ENCODE data around the gene SV2C. TPM values are rescaled to one million over a fixed set of nuclear protein-coding genes. Genes with fewer than 3 reads are reported as not detected.

SV2C gene
- total and polyA plus RNA-seq, 4 donors, result under 0.01 to 0.04 (median 0.03) TPM; not detected in 1

GRCh38 chr5:76341651-76342334 lies 258.6 kb downstream of the SV2C start:
- no peaks in the 10 kb centered on the region for H3K9me3 ChIP-seq (ENCODE audit: control insufficient read depth in 4 of 4, low read length in 3 of 4)
- 77% methylated on average over 7 of the region's 7 CpGs for WGBS
- DNase-seq (ENCODE audit: low spot score), result no peak
- no peaks in the 10 kb centered on the region for H3K27me3 ChIP-seq (ENCODE audit: control insufficient read depth in 4 of 4, insufficient read depth in 4 of 4, low read length in 3 of 4)
- TF ChIP-seq JUND (IDR thresholded peaks at IDR 0.05) (no peak), GABPA (IDR thresholded peaks at IDR 0.05 in 1 of 2, conservative IDR thresholded peaks at IDR 0.05 in 1 of 2) (no peak), SP1 (IDR thresholded peaks at IDR 0.05) (no peak), NR2F2 (IDR thresholded peaks at IDR 0.05) (no peak), ATF3 (IDR thresholded peaks at IDR 0.05) (no peak), YY1 (IDR thresholded peaks at IDR 0.05) (no peak)
- H3K4me1 ChIP-seq (ENCODE audit: control insufficient read depth in 4 of 4, insufficient read depth in 4 of 4, low read length in 3 of 4), result peaks cover 0 to 6% (median 0%) of the 10 kb centered on the region in 4 donors
- H3K4me3 ChIP-seq (ENCODE audit: low read depth in 1 of 3, low read length in 3 of 3), result no peak overlapping the region
- no peaks in the 10 kb centered on the region for H3K36me3 ChIP-seq (ENCODE audit: control insufficient read depth in 4 of 4, insufficient read depth in 3 of 4, low read depth in 1 of 4, low read length in 3 of 4)
- H3K27ac ChIP-seq (ENCODE audit: low read depth in 1 of 2, low read length in 2 of 2), result no peak overlapping the region
- H3K9ac ChIP-seq (ENCODE audit: low read depth in 1 of 2, low read length in 2 of 2), result no peak overlapping the region

GRCh38 chr5:76342474-76342873 lies 259.3 kb downstream of the SV2C start:
- TF ChIP-seq GABPA (IDR thresholded peaks at IDR 0.05 in 1 of 2, conservative IDR thresholded peaks at IDR 0.05 in 1 of 2) (no peak), SP1 (IDR thresholded peaks at IDR 0.05) (no peak), EGR1 (IDR thresholded peaks at IDR 0.05; ENCODE audit: low read depth in 2 of 2) (no peak), TAF1 (conservative IDR thresholded peaks at IDR 0.05) (no peak), ZBTB33 (IDR thresholded peaks at IDR 0.05) (no peak), ATF3 (IDR thresholded peaks at IDR 0.05) (no peak), HNF4A (conservative IDR thresholded peaks at IDR 0.05) (no peak), FOXA1 (IDR thresholded peaks at IDR 0.05) (no peak), FOXA2 (IDR thresholded peaks at IDR 0.05) (no peak), HNF4G (IDR thresholded peaks at IDR 0.05) (no peak), REST (IDR thresholded peaks at IDR 0.05) (no peak), CTCF (IDR thresholded peaks at IDR 0.05; ENCODE audit: low read depth, low read length, missing input control) (no peak), NR2F2 (IDR thresholded peaks at IDR 0.05) (no peak), YY1 (IDR thresholded peaks at IDR 0.05) (no peak), JUND (IDR thresholded peaks at IDR 0.05) (no peak), MAX (IDR thresholded peaks at IDR 0.05) (no peak), RAD21 (IDR thresholded peaks at IDR 0.05) (no peak), RXRA (IDR thresholded peaks at IDR 0.05) (no peak)
- H3K9ac ChIP-seq (ENCODE audit: low read depth in 1 of 2, low read length in 2 of 2), result no peak overlapping the region
- H3K9me3 ChIP-seq (ENCODE audit: control insufficient read depth in 4 of 4, low read length in 3 of 4), result no peaks in the 10 kb centered on the region
- H3K36me3 ChIP-seq (ENCODE audit: control insufficient read depth in 4 of 4, insufficient read depth in 3 of 4, low read depth in 1 of 4, low read length in 3 of 4), result no peaks in the 10 kb centered on the region
- no peaks in the 10 kb centered on the region for H3K27me3 ChIP-seq (ENCODE audit: control insufficient read depth in 4 of 4, insufficient read depth in 4 of 4, low read length in 3 of 4)
- no peak overlapping the region for H3K4me3 ChIP-seq (ENCODE audit: low read depth in 1 of 3, low read length in 3 of 3)
- 84% methylated on average over 1 of the region's 1 CpG for WGBS
- H3K4me1 ChIP-seq (ENCODE audit: control insufficient read depth in 4 of 4, insufficient read depth in 4 of 4, low read length in 3 of 4), result peaks cover 0 to 6% (median 0%) of the 10 kb centered on the region in 4 donors
- H3K27ac ChIP-seq (ENCODE audit: low read depth in 1 of 2, low read length in 2 of 2), result no peak overlapping the region
- DNase-seq (ENCODE audit: low spot score), result no peak

Measured in liver (tissue), 9 donors.